ENCODE results near the gene IL10.

The IL10 gene

GRCh38 chr1:206739411-206740076 lies 32.8 kb downstream of the IL10 start:
- no peak overlapping the region for H3K4me3 ChIP-seq (ENCODE audit: low read length, poor library complexity, severe bottlenecking)
- peaks cover 12% of the 10 kb centered on the region; the same call in 1 of the 2 replicates for H3K36me3 ChIP-seq (ENCODE audit: insufficient read depth, low read length)
- TF ChIP-seq EZH2phosphoT487 (IDR thresholded peaks at IDR 0.05; ENCODE audit: borderline replicate concordance): no peak
- no peak for TF ChIP-seq CTCF (conservative IDR thresholded peaks at IDR 0.05; ENCODE audit: low read length)
- H3F3A ChIP-seq (ENCODE audit: low read depth): peaks cover 5% of the 10 kb centered on the region; the same call in 1 of the 2 replicates
- H3K4me1 ChIP-seq (ENCODE audit: insufficient read depth, low read length, poor library complexity, severe bottlenecking): peaks cover 68% of the 10 kb centered on the region
- H3K9me2 ChIP-seq (replicated peaks; ENCODE audit: low read depth, low read length): no peaks in the 10 kb centered on the region
- H3K9me3 ChIP-seq (ENCODE audit: insufficient read depth, low read depth, low read length): no peaks in the 10 kb centered on the region
- H4K20me1 ChIP-seq (ENCODE audit: insufficient read depth, low read length, poor library complexity, severe bottlenecking): no peaks in the 10 kb centered on the region
- H3K4me2 ChIP-seq (ENCODE audit: low read depth, low read length, poor library complexity, severe bottlenecking): peak overlapping the region; percentile 28
- peak overlapping the region; percentile 27 for H3K9ac ChIP-seq (ENCODE audit: low read depth, low read length, poor library complexity, severe bottlenecking)
- H3K27me3 ChIP-seq (ENCODE audit: insufficient read depth, low read length, poor library complexity, severe bottlenecking): no peaks in the 10 kb centered on the region
- H2AFZ ChIP-seq (ENCODE audit: low read length): no peak overlapping the region
- no peaks in the 10 kb centered on the region for H3K79me2 ChIP-seq (ENCODE audit: insufficient read depth, low read length)

GRCh38 chr1:206738370-206739366 lies 33.6 kb downstream of the IL10 start:
- peak overlapping the region; percentile 27 for H3K9ac ChIP-seq (ENCODE audit: low read depth, low read length, poor library complexity, severe bottlenecking)
- no peak overlapping the region for H3K4me3 ChIP-seq (ENCODE audit: low read length, poor library complexity, severe bottlenecking)
- H3F3A ChIP-seq (ENCODE audit: low read depth): peaks cover 5% of the 10 kb centered on the region; the same call in 1 of the 2 replicates
- no peak overlapping the region for H2AFZ ChIP-seq (ENCODE audit: low read length)
- H3K9me2 ChIP-seq (replicated peaks; ENCODE audit: low read depth, low read length): no peaks in the 10 kb centered on the region
- TF ChIP-seq EZH2phosphoT487 (IDR thresholded peaks at IDR 0.05; ENCODE audit: borderline replicate concordance) (no peak), CTCF (conservative IDR thresholded peaks at IDR 0.05; ENCODE audit: low read length) (peak; percentile 73)
- H4K20me1 ChIP-seq (ENCODE audit: insufficient read depth, low read length, poor library complexity, severe bottlenecking): no peaks in the 10 kb centered on the region
- H3K36me3 ChIP-seq (ENCODE audit: insufficient read depth, low read length): peaks cover 15% of the 10 kb centered on the region; the same call in 1 of the 2 replicates
- H3K4me2 ChIP-seq (ENCODE audit: low read depth, low read length, poor library complexity, severe bottlenecking): peak overlapping the region; percentile 28
- no peaks in the 10 kb centered on the region for H3K27me3 ChIP-seq (ENCODE audit: insufficient read depth, low read length, poor library complexity, severe bottlenecking)
- H3K4me1 ChIP-seq (ENCODE audit: insufficient read depth, low read length, poor library complexity, severe bottlenecking): peaks cover 66% of the 10 kb centered on the region
- no peaks in the 10 kb centered on the region for H3K9me3 ChIP-seq (ENCODE audit: insufficient read depth, low read depth, low read length)
- H3K79me2 ChIP-seq (ENCODE audit: insufficient read depth, low read length): no peaks in the 10 kb centered on the region

- Histone ChIP-seq H3K4me3 (ENCODE audit: low read length, poor library complexity, severe bottlenecking) (no peak overlapping the region), H3K9me3 (ENCODE audit: insufficient read depth, low read depth, low read length) (no peaks in the 10 kb centered on the region), H4K20me1 (ENCODE audit: insufficient read depth, low read length, poor library complexity, severe bottlenecking) (no peaks in the 10 kb centered on the region), H3F3A (ENCODE audit: low read depth) (peaks cover 5% of the 10 kb centered on the region; the same call in 1 of the 2 replicates), H2AFZ (ENCODE audit: low read length) (no peak overlapping the region), H3K79me2 (ENCODE audit: insufficient read depth, low read length) (no peaks in the 10 kb centered on the region), H3K36me3 (ENCODE audit: insufficient read depth, low read length) (peaks cover 23% of the 10 kb centered on the region; the same call in 1 of the 2 replicates), H3K27me3 (ENCODE audit: insufficient read depth, low read length, poor library complexity, severe bottlenecking) (no peaks in the 10 kb centered on the region), H3K9me2 (replicated peaks; ENCODE audit: low read depth, low read length) (no peaks in the 10 kb centered on the region), H3K4me1 (ENCODE audit: insufficient read depth, low read length, poor library complexity, severe bottlenecking) (peaks cover 66% of the 10 kb centered on the region), H3K9ac (ENCODE audit: low read depth, low read length, poor library complexity, severe bottlenecking) (peak overlapping the region; percentile 62), H3K4me2 (ENCODE audit: low read depth, low read length, poor library complexity, severe bottlenecking) (peak overlapping the region; percentile 5)
- TF ChIP-seq EZH2phosphoT487 (IDR thresholded peaks at IDR 0.05; ENCODE audit: borderline replicate concordance) (no peak), CTCF (conservative IDR thresholded peaks at IDR 0.05; ENCODE audit: low read length) (no peak)
These were observed 34.5 kb downstream of the IL10 start for GRCh38 chr1:206737729-206738201.

All from Loucy (cell line).